GM15510 (cell line): ENCODE results near the gene GPI.

Experiments
- POLR2A ChIP-seq: IDR thresholded peaks from 3 replicates; pipeline ENCODE4 v1.6.1; 2011; ENCODE audit warnings: borderline replicate concordance; ENCODE audit not compliant: insufficient read length; ENCODE audit errors: extremely low read depth

GPI gene

DNA sequence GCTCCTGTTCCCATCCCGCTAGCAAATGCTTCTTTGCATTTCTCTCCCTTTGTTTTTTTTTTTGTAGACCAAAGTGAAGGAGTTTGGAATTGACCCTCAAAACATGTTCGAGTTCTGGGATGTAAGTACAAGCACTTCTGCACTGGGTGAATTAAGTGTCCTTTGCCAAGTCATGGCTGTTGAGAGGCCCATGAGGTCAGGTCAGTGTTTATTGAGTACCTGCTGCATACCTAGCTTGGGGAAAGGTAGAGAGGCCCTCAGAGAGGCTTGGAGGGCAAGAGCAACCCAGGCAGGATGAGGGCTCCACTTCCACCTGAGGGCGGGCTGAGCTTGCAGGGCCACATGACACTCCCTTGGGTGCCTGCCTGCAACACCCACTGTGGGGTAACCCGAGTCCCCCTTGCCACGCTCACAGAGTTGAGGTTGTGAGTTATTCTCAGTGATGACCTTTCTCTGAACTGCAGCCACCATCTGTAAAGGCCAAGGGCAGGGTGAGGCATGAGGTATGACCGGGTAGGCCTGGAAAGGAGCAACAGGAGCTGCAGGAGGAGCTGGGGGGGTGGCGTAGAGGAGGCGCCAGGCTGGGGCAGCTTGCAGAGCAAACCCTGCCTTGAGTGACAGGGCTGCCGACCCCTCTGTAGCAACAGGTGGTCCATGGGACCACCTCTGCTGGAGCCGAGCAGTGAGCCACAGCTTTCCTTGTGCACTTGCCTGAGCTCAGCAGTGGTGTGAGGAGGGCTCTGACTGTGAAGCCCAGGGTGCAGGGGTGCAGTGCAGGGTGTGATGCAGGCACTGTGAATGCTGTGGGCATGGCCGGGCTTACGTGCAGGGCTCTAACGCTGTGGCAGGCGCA, 16.6 kb downstream of the GPI start:
- TF ChIP-seq POLR2A = no peak

- no peak for TF ChIP-seq POLR2A
Measured at GRCh38 chr19:34382471-34382870, 17.5 kb downstream of the GPI start.

GRCh38 chr19:34383599-34383998, 18.6 kb downstream of the GPI start:
- TF ChIP-seq POLR2A = no peak

DNA sequence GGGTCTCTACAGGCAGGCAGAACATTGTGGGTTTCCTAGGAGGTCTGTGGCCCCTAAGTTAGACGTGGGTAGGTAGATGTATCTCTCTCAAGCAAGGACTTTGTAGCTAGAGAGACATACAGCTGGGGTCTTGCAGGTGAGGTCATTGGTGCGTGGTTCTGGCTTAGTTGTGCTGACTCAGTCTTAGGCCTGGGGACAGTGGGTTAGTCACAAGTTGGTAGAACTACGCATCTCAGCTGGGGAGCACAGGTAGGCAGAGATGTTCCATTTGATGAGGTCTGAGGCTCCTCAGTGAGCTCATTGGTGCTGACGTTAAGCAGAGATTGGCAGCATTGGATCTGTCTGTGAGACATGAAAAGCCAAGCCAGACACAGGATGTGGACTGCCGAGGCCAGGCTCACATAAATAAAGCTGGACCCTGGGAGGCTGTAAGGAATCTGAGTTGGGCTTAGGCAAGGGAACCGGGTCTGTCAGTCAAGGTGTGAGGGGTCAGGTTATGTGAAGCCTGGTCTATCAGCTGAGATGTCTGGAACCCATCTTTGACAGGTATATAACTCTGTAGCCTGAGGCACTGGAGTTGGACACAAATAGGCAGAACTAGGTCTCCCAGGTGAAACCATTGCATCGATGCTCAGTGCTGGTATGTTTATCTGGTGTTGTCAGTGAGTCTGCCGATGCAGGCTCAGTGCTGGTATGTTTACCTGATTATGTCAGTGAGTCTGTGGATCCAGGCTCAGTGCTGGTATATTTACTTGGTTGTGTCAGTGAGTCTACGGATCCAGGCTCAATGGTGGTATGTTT, 21.8 kb downstream of the GPI start:
- TF ChIP-seq POLR2A = no peak

GRCh38 chr19:34387446-34387810, 22.4 kb downstream of the GPI start:
- no peak for TF ChIP-seq POLR2A

DNA sequence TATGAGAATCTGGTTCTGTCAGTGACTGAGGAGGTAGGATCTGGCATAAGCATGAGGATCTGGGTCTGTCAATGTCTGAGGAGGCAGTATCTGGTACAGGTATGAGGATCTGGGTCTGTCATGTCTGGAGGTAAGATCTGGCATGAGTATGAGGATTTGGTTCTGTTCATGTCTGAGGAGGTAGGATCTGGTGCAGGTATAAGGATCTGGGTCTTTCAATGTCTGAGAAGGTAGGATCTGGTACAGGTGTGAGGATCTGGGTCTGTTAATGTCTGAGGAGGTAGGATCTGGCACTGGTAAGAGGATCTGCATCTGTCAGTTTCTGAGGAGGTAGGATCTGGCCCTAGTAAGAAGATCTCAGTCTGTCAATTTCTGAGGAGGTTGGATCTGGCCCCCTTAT, 26.8 kb downstream of the GPI start:
- no peak for TF ChIP-seq POLR2A

GRCh38 chr19:34393031-34393430, 28.0 kb downstream of the GPI start:
- TF ChIP-seq POLR2A = no peak

DNA sequence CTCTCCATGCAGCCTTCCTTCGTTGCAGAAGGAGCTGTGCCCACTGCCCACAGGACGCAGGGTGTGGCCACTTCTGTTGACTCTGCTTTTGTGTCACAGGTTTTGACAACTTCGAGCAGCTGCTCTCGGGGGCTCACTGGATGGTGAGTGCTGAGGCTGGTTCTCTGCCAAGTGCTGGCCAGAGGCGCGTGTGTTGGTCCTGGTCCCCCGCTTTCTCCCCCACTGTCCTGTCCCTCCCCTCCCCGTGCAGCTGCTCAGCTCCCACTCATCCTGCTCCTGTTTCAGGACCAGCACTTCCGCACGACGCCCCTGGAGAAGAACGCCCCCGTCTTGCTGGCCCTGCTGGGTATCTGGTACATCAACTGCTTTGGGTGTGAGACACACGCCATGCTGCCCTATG, 28.6 kb downstream of the GPI start:
- TF ChIP-seq POLR2A = no peak

GRCh38 chr19:34397853-34398252, 32.9 kb downstream of the GPI start:
- no peak for TF ChIP-seq POLR2A

DNA sequence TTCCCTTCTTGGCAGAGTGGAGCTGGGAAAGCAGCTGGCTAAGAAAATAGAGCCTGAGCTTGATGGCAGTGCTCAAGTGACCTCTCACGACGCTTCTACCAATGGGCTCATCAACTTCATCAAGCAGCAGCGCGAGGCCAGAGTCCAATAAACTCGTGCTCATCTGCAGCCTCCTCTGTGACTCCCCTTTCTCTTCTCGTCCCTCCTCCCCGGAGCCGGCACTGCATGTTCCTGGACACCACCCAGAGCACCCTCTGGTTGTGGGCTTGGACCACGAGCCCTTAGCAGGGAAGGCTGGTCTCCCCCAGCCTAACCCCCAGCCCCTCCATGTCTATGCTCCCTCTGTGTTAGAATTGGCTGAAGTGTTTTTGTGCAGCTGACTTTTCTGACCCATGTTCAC, 34.9 kb downstream of the GPI start:
- TF ChIP-seq POLR2A = no peak

DNA sequence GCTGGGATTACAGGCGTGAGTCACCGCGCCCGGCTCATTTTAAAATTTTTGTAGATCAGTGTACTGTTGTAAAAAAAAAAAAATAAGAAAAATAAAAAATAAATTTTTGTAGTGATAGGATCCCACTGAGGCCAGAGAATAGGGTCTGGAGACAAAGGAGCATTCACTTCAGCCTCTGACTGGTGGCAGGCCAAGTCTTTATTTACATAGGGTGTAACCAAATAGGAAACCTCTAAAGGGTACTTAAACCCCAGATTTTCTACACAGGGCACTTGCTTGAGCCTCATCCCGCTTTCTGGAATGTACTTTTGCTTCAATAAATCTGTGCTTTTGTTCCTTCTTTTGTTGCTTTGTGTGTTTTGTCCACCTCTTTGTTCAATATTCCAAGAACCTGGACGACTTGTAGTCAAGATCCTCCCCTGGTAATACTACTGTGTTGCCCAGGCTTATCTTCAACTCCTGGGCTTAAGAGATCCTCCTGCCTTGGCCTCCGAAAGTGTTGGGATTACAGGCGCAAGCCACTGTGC, 37.1 kb downstream of the GPI start:
- no peak for TF ChIP-seq POLR2A

GRCh38 chr19:34403784-34404108, 38.8 kb downstream of the GPI start:
- TF ChIP-seq POLR2A = no peak

DNA sequence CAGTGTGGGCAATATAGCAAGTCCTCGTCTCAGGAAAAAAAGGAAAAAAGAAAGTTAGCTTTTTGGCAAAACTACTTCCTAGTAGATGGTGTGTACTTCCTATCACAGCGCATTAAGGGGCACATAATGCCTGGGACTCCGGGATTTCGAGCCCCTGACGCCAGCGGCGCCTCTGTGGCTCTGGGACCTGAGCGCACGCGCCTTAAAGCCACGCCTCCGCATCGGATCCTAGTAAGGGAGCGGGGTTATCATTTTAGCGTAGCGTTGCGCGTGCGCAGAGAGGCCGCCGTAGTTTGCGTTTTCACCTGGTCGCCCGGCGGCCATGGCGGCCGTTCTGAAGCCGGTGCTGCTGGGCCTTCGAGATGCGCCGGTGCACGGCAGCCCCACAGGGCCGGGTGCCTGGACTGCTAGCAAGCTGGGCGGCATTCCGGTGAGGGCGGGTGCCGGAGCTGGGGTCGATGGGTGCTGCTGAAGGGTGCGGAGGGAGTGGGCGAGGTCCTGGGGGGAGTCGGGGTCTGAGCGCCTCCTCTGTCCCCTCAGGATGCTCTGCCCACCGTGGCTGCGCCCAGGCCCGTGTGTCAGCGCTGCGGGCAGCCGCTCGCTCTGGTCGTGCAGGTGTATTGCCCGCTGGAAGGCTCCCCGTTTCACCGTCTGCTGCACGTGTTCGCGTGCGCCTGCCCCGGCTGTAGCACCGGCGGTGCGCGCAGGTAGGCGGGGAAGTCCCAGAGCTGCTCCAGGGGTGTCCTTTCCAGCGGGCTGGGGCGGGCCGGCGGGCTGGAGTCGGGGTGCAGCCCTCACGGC, 39.3 kb downstream of the GPI start, which contains the start of gene PDCD2L:
TSS of gene PDCD2L (plus strand) at position 291 of the 801 bp plus-strand sequence. CDS start at position 323, 32 bp downstream.
- TF ChIP-seq POLR2A = peak; percentile 84

- TF ChIP-seq POLR2A = no peak
Measured at GRCh38 chr19:34405892-34406660, 41.1 kb downstream of the GPI start.
